H1 (cell line): Measurements from ENCODE around the gene DDX60.

Source experiments
- ASH2L ChIP-seq: fragments of 200-600, 300-600 bp; sonication (generic); IDR thresholded peaks from one replicate; pipeline ENCODE4 v1.7.1; 2017; ENCODE audit warnings: low read length
- CEBPB ChIP-seq: IDR thresholded peaks from 2 replicates; pipeline ENCODE4 v1.6.1; 2012; ENCODE audit warnings: low read depth, low read length
- CREB1 ChIP-seq: IDR thresholded peaks from 2 replicates; pipeline ENCODE4 v1.6.1; 2012; ENCODE audit warnings: inconsistent platforms
- EGR1 ChIP-seq: IDR thresholded peaks from 2 replicates; pipeline ENCODE4 v1.6.1; 2011; ENCODE audit warnings: low read depth, low read length, borderline replicate concordance
- EP300 ChIP-seq, 2 experiments: IDR thresholded peaks; 1 replicate in 1 of 2; 2 replicates in 1 of 2; pipeline ENCODE4 v1.6.1; 2011 to 2012; ENCODE audit warnings: low read depth in 2 of 2, low read length in 2 of 2, mild to moderate bottlenecking in 2 of 2, borderline replicate concordance in 1 of 2, inconsistent platforms in 1 of 2, moderate library complexity in 1 of 2
- EZH2 ChIP-seq: fragments of 200-600 bp; sonication (generic); IDR thresholded peaks from 2 replicates; pipeline ENCODE4 v1.7.1; 2012; ENCODE audit warnings: low read depth, mild to moderate bottlenecking, moderate library complexity, low read length, inconsistent platforms; ENCODE audit not compliant: severe bottlenecking
- MAFK ChIP-seq: IDR thresholded peaks from 2 replicates; pipeline ENCODE4 v1.6.1; 2012; ENCODE audit warnings: low read depth, mild to moderate bottlenecking, improper control_type of control experiment, low read length
- POLR2AphosphoS5 ChIP-seq: IDR thresholded peaks from 2 replicates; pipeline ENCODE4 v1.6.1; 2011; ENCODE audit warnings: low read depth, low read length
- POU5F1 ChIP-seq: IDR thresholded peaks from 2 replicates; pipeline ENCODE4 v1.6.1; 2011; ENCODE audit warnings: low read depth, mild to moderate bottlenecking, low read length, moderate library complexity
- RXRA ChIP-seq: IDR thresholded peaks from 2 replicates; pipeline ENCODE4 v1.6.1; 2011; ENCODE audit warnings: low read depth, mild to moderate bottlenecking, low read length, moderate library complexity; ENCODE audit not compliant: insufficient read depth
- ZNF274 ChIP-seq: IDR thresholded peaks from 2 replicates; pipeline ENCODE4 v1.7.0; 2012; ENCODE audit warnings: low read length, borderline replicate concordance; ENCODE audit errors: extremely low read depth
- TF ChIP-seq, protein P1 (sequence below), 3 experiments: IDR thresholded peaks; 1 replicate in 2 of 3; 2 replicates in 1 of 3; pipeline versions ENCODE4 v1.5.1 to v1.6.1; 2011; ENCODE audit warnings: low read length in 3 of 3, mild to moderate bottlenecking in 3 of 3, inconsistent platforms in 2 of 3, low read depth in 1 of 3, moderate library complexity in 1 of 3; ENCODE audit not compliant: insufficient read depth in 1 of 3; ENCODE audit errors: control extremely low read depth in 1 of 3
- TF ChIP-seq, protein P2 (sequence below): IDR thresholded peaks from 2 replicates; pipeline ENCODE4 v1.6.1; 2012; ENCODE audit warnings: inconsistent platforms
- TF ChIP-seq, protein P3 (sequence below): IDR thresholded peaks from 2 replicates; pipeline ENCODE4 v1.6.1; 2011; ENCODE audit warnings: low read length, improper control_type of control experiment

DNA sequence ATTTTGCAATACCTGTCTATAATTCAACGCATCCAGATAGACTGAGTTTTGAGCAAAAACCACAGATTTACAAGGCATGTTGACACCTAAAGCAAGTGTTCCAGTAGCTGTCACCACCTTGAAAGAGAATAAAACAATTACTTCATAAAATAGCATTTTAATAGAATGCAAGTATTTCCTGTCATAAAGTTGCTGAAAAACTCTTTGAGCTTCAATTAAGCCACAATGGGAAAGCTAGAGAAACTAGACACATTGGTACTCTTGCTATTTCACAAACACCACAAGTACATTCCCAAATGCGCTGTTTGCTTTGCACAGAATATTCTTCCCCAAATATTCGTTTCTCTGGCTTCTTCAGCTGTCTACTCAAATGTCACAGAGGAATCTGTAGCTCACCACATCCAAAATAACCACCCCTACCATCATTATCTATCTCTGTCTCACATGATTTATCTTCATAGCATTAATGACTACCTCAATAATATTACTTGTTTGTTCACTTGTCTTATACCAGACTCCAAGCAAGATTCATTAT lies 70.3 kb downstream of the DDX60 start:
- TF ChIP-seq, protein P1, sequence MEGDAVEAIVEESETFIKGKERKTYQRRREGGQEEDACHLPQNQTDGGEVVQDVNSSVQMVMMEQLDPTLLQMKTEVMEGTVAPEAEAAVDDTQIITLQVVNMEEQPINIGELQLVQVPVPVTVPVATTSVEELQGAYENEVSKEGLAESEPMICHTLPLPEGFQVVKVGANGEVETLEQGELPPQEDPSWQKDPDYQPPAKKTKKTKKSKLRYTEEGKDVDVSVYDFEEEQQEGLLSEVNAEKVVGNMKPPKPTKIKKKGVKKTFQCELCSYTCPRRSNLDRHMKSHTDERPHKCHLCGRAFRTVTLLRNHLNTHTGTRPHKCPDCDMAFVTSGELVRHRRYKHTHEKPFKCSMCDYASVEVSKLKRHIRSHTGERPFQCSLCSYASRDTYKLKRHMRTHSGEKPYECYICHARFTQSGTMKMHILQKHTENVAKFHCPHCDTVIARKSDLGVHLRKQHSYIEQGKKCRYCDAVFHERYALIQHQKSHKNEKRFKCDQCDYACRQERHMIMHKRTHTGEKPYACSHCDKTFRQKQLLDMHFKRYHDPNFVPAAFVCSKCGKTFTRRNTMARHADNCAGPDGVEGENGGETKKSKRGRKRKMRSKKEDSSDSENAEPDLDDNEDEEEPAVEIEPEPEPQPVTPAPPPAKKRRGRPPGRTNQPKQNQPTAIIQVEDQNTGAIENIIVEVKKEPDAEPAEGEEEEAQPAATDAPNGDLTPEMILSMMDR (IDR thresholded peaks at IDR 0.05; ENCODE audit: control extremely low read depth in 1 of 3, insufficient read depth in 1 of 3, low read depth in 1 of 3, low read length in 3 of 3): no peak
- TF ChIP-seq CREB1 (no peak), EP300 (IDR thresholded peaks at IDR 0.05; ENCODE audit: borderline replicate concordance in 1 of 2, low read depth in 2 of 2, low read length in 2 of 2) (no peak), POU5F1 (no peak), ASH2L (no peak), RXRA (no peak), MAFK (no peak), EZH2 (no peak), CEBPB (no peak), POLR2AphosphoS5 (no peak), EGR1 (no peak), ZNF274 (no peak)
- TF ChIP-seq, protein P2, sequence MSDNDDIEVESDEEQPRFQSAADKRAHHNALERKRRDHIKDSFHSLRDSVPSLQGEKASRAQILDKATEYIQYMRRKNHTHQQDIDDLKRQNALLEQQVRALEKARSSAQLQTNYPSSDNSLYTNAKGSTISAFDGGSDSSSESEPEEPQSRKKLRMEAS: no peak
- TF ChIP-seq, protein P3, sequence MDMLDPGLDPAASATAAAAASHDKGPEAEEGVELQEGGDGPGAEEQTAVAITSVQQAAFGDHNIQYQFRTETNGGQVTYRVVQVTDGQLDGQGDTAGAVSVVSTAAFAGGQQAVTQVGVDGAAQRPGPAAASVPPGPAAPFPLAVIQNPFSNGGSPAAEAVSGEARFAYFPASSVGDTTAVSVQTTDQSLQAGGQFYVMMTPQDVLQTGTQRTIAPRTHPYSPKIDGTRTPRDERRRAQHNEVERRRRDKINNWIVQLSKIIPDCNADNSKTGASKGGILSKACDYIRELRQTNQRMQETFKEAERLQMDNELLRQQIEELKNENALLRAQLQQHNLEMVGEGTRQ: no peak
